Measurements from ENCODE around the gene PRKCE.
"Not testable (repeated sequence)": the region's sequence is repeated elsewhere in the genome, so short reads cannot be mapped to it uniquely, and the experiment has no call there.

Gene PRKCE

GRCh38 chr2:45871541-45871940, 220.1 kb downstream of the PRKCE start:
- DNase-seq, result no peak

- DNase-seq, result no peak
These were observed 220.7 kb downstream of the PRKCE start for GRCh38 chr2:45872211-45872610.

GRCh38 chr2:45874344-45874743, 222.9 kb downstream of the PRKCE start:
- no peak for DNase-seq

- DNase-seq, result no peak
These were observed 225.1 kb downstream of the PRKCE start for GRCh38 chr2:45876611-45877010.

GRCh38 chr2:45879406-45879805, 227.9 kb downstream of the PRKCE start:
- no peak for DNase-seq

GRCh38 chr2:45879936-45880335, 228.5 kb downstream of the PRKCE start:
- DNase-seq, result no peak

- DNase-seq, result no peak
These were observed 230.6 kb downstream of the PRKCE start for GRCh38 chr2:45881970-45882581.

GRCh38 chr2:45882707-45883602, 231.5 kb downstream of the PRKCE start:
- DNase-seq, result no peak

- DNase-seq, result no peak
These were observed 232.1 kb downstream of the PRKCE start for GRCh38 chr2:45883603-45884000.

GRCh38 chr2:45884126-45884525, 232.7 kb downstream of the PRKCE start:
- no peak for DNase-seq

- no peak for DNase-seq
These were observed 233.7 kb downstream of the PRKCE start for GRCh38 chr2:45885171-45885621.

GRCh38 chr2:45886171-45886663, 234.7 kb downstream of the PRKCE start:
- DNase-seq, result no peak

GRCh38 chr2:45888167-45888566, 236.7 kb downstream of the PRKCE start:
- no peak for DNase-seq

- DNase-seq, result no peak
These were observed 237.2 kb downstream of the PRKCE start for GRCh38 chr2:45888641-45889040.

GRCh38 chr2:45889053-45889452, 237.6 kb downstream of the PRKCE start:
- DNase-seq, result peak; percentile 59 to 74

- DNase-seq, result no peak
These were observed 238.3 kb downstream of the PRKCE start for GRCh38 chr2:45889620-45890370.

- not testable (repeated sequence) for DNase-seq
These were observed 238.8 kb downstream of the PRKCE start for GRCh38 chr2:45890371-45890646.

- no peak for DNase-seq
These were observed 239.3 kb downstream of the PRKCE start for GRCh38 chr2:45890819-45891218.

- no peak for DNase-seq
These were observed 240.4 kb downstream of the PRKCE start for GRCh38 chr2:45891719-45892424.

- DNase-seq, result no peak
These were observed 240.9 kb downstream of the PRKCE start for GRCh38 chr2:45892425-45892745.

- DNase-seq, result no peak
These were observed 241.3 kb downstream of the PRKCE start for GRCh38 chr2:45892757-45893156.

- DNase-seq, result no peak
These were observed 242.7 kb downstream of the PRKCE start for GRCh38 chr2:45894211-45894610.

GRCh38 chr2:45895241-45895861, 243.9 kb downstream of the PRKCE start:
- DNase-seq, result no peak
